Stimulated activated CD4-positive, alpha-beta T cell treated with anti-CD3 and anti-CD28 coated beads, TNF-alpha, amount 100 ng/mL, for 1 hour (primary cell): Measurements from ENCODE around the gene PLPPR2.
A peak's percentile ranks its signal among the peaks of the same experiment; 100 is the strongest.
"Not testable (repeated sequence)": the region's sequence is repeated elsewhere in the genome, so short reads cannot be mapped to it uniquely, and the experiment has no call there.

ENCODE experiments used
- DNase-seq, 3 donors: peaks; one replicate each; pipeline ENCODE4 v3.0.0-alpha.2; 2020; ENCODE audit warnings: low read depth in 3 of 3, low spot score in 1 of 3

PLPPR2 gene

DNA sequence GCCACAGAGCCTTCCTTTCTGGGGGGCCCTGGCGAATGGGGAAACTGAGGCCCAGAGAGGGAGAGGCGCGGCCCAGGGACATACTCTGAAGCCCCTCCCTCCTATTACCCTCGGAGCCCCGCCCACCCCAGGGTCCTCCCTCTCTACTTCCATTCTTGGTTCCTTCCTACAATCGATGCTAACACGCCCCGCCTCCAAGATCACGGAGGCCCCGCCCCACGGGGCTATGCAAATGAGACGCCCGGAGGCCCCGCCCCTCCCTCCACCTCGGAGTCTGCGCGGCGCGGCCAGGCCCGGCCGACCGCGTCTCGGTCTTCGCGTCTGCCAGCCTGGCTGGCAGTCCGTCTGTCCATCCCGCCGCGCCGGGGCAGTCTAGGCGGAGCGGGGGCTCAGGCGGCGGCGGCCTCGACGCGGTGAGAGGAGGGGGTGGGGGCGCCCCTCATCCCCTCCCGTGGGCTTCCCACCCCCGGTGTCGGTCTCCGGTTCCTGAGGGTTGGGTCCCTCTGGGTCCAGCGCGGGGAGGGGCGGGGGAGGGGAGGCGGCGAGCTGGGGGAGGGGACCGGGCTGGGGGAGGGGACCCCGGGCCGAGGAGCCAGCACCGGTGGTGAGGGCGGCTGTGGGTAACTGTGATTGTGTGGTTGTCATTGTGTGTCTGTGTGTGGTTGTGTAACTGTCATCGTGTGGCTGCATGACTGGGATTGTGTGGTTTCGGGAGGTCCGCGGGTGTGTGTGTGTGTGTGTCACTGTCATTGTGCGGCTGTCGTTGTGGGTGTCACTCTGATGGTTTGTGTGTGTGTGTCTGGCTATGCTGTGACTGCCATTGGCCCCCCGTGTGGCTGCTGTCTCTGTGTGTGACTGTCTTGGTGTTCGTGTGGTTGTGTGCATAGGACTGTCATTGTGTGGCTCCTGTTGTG, at the start of gene PLPPR2:
Gene PLPPR2, plus strand, starts transcription at position 273 of the 914 bp plus-strand sequence. CDS start 2,242 bp downstream, outside the sequence.
- peak; percentile 41 to 80 (median 55) for DNase-seq

DNA sequence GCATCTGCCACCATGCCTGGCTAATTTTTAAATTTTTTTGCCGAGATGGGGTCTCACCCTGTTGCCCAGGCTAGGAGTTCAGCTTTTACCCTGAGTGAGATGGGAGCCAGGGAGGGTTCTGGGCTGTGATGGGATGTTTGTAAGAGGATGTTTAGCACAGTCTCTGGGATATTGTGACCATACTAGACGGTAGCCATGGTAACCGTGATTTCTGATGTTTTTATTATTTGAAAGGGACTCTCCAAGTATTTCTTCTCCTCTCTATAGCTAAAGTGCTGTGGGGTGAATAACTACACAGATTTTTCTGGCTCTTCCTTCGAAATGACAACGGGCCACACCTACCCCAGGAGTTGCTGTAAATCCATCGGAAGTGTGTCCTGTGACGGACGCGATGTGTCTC, 48.9 kb upstream of the PLPPR2 start:
- DNase-seq, result no peak

DNA sequence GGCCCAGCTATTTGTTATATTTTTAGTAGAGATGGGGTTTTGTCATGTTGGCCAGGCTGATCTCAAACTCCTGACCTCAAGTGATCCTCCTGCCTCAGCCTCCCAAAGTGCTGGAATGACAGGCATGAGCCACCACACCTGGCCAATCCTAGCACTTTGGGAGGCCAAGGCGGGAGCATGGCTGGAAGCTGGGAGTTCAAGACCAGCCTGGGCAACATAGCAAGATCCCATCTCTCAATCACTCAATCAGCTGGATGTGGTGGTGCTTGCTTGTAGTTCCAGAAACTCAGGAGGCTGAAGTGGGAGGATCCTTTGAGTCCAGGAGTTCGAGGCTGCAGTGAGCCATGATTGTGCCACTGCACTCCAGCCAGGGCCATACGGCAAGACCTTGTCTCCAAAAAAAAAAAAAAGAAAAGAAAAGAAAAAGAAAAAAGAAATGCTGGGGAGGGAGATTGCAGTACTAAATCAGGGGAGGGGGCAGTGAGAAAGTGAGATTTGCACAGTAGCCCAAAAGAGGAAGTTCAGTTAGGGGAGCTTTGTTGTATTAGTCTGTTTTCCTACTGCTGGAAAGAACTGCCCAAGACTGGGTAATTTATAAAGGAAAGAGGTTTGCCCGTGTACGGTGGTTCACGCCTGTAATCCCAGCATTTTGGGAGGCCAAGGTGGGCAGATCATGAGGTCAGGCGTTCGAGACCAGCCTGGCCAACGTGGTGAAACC, 34.8 kb upstream of the PLPPR2 start:
- not testable (repeated sequence) for DNase-seq

GRCh38 chr19:11321191-11322126, 33.8 kb upstream of the PLPPR2 start:
- DNase-seq, result no peak

- no peak for DNase-seq
Observed at GRCh38 chr19:11322269-11323024, 32.8 kb upstream of the PLPPR2 start.

- no peak for DNase-seq
Observed at GRCh38 chr19:11323601-11324078, 31.6 kb upstream of the PLPPR2 start.

DNA sequence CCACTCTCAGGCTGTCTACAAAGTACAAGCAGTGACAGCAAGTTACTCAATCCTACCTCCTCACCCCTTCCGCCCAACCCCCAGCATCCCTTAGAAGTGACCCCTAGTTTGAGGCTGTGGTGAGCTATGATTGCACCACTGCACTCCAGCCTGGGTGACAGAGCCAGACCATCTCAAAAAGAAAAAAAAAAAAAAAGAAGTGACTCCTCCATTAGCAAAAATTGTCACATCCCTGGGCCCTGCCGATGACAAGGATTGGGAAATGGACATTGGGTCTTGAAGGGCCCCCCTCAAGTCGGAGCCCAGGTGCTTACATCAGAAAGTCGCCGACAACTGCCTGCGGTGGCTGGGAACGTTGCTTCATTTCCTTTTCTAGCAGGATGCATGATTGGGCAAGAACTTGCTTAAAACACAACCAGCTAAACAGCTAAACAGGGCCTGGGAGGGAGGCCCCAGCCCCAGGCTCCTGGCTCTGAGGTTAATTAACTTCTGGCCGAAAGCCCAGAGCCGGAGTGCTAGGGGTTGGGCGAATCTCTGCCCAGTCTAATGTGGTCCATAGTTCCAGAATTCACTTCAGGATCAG, 31.1 kb upstream of the PLPPR2 start:
- DNase-seq, result no peak

- no peak for DNase-seq
Observed at GRCh38 chr19:11324748-11325389, 30.4 kb upstream of the PLPPR2 start.

- no peak for DNase-seq
Observed at GRCh38 chr19:11325544-11325943, 29.7 kb upstream of the PLPPR2 start.

DNA sequence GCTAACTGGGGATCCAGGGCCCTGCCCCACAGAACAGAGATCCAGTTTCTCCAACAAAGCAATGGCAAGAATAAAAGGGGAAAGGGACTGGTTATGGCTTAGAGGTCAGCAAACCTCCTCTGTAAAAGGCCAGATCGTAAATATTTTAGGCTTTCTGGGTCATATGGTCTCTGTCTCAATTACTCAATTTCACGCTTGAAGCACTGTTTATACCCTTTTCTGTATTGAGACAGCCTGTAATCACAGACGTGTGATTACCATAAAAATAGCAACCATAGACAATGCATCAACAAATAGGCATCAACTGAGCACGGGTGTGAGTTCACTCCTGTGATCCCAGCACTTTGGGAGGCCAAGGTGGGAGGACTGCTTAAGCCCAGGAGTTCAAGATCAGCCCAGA, 25.1 kb upstream of the PLPPR2 start:
- no peak for DNase-seq

DNA sequence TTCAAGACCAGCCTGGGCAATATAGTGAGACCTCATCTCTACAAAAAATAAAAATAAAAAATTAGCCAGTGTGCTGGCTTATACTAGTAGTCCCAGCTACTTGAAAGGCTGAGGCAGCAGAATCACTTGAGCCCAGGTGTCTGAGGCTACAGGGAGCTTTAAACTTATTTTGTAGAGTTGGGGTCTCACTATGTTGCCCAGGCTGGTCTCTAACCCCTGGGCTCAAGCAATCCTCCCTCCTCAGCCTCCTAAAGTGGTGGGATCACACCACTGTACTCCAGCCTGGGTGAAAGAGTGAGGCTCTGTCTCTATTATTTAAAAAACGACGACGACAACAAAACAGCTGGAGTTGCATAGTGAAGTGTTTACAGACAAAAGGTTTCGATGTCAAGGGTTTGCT, 23.7 kb upstream of the PLPPR2 start:
- DNase-seq, result no peak

DNA sequence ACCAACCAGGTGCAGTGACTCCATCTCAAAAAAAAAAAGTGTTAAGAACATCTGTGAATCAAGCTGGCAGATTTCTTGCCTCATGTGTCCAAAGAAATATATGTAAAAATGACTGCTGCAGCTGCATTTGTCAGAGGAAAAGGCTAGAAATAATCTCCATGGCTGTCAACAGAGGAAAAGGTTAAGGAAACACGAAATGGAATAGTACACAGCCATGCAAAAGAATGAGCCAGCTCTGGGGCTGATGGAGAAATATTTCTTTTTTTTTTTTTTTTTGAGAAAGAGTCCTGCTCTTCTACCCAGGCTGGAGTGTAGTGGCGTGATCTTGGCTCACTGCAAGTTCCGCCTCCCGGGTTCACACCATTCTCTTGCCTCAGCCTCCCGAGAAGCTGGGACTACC, 22.4 kb upstream of the PLPPR2 start:
- no peak for DNase-seq

DNA sequence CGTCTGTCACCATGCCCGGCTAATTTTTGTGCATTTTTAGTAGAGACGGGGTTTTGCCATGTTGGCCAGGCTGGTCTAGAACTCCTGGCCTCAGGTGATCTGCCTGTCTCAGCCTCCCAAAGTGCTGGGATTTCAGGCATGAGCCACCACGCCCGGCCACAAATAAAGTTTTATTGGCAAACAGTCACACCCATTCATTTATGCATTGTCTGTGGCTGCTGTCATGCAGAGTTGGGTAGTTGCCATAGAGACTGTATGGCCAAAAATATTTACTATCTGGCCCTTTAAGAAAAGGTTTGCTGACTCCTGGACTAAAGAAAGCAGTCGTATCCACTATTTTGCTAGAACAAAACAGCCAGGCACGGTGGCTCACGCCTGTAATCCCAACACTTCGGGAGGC, 21.4 kb upstream of the PLPPR2 start:
- not testable (repeated sequence) for DNase-seq

GRCh38 chr19:11335449-11336146, 19.6 kb upstream of the PLPPR2 start:
- no peak for DNase-seq

GRCh38 chr19:11337080-11337479, 18.2 kb upstream of the PLPPR2 start:
- no peak for DNase-seq

GRCh38 chr19:11338121-11338520, 17.1 kb upstream of the PLPPR2 start:
- no peak for DNase-seq

DNA sequence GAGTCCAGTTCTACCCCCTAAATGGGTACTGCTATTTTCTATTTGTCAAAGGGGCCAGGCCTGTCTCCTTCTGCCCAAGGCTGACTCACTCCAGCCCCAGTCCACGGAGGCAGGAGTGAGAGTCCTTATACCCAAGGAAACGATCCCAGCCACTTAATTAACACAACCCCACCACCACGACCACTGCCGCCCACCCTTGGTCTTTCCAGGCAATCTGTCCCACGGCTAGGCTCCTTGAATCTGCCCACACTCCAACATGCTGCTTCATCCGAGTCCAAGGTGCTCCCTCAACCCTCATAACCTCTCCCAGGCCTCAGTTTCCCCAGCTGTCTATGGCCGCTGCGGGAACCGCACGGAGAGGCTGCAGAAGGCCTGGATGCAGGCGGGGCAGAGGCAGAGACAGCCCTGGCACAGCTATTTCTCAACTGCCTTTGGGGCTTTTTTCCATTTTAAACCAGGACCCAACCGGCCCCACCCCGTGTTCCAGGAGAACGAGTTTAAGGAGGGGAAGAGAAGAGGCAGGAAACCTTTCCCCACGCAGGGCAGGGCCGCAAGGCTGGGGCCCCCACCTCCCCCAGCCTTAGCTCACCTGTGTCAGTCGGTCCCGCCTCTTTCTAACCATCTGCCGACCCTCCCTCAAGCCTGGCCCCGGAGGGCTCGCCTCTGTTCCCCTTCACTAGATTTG, 16.5 kb upstream of the PLPPR2 start:
- no peak for DNase-seq
